HG02938 (cell line): ENCODE results near the gene TDRKH.

Experiments used
- ATAC-seq: cut with Tn5 transposase; IDR thresholded peaks from one replicate; pipeline ENCODE4 v1.9.1; 2021; ENCODE audit warnings: mild to moderate bottlenecking, moderate library complexity; ENCODE audit not compliant: unreplicated experiment

TDRKH gene

GRCh38 chr1:151790071-151790939, at the start of gene TDRKH:
TDRKH (minus strand) TSS chr1:151790500; CDS start chr1:151783022, 7,478 bp downstream.
- ATAC-seq: peak; percentile 95

- ATAC-seq: no peak
These were observed 49.4 kb upstream of the TDRKH start, which contains the start of gene C2CD4D for GRCh38 chr1:151839457-151840403. C2CD4D (minus strand) TSS chr1:151839820; CDS start chr1:151838989, 831 bp downstream.

GRCh38 chr1:151839082-151839412, 48.7 kb upstream of the TDRKH start:
- ATAC-seq: no peak

- ATAC-seq: no peak
These were observed 48.2 kb upstream of the TDRKH start for GRCh38 chr1:151838222-151839081.

- no peak for ATAC-seq
These were observed 47.6 kb upstream of the TDRKH start for GRCh38 chr1:151837884-151838221.

- no peak for ATAC-seq
These were observed 46.9 kb upstream of the TDRKH start for GRCh38 chr1:151837197-151837596.

- ATAC-seq: no peak
These were observed 45.3 kb upstream of the TDRKH start for GRCh38 chr1:151835596-151835995.

- no peak for ATAC-seq
These were observed 43.9 kb upstream of the TDRKH start for GRCh38 chr1:151834239-151834638.

GRCh38 chr1:151833172-151833900, 43.0 kb upstream of the TDRKH start:
- ATAC-seq: no peak

- no peak for ATAC-seq
These were observed 42.1 kb upstream of the TDRKH start for GRCh38 chr1:151832318-151832980.

GRCh38 chr1:151831605-151832004, 41.3 kb upstream of the TDRKH start, which contains the start of gene RORC:
RORC (minus strand) TSS chr1:151831802; CDS start chr1:151831764, 38 bp downstream.
- no peak for ATAC-seq

GRCh38 chr1:151831256-151831591, 40.9 kb upstream of the TDRKH start:
- ATAC-seq: no peak

GRCh38 chr1:151830055-151830454, 39.8 kb upstream of the TDRKH start:
- no peak for ATAC-seq

GRCh38 chr1:151829352-151830046, 39.2 kb upstream of the TDRKH start:
- no peak for ATAC-seq

- no peak for ATAC-seq
These were observed 38.6 kb upstream of the TDRKH start for GRCh38 chr1:151828921-151829320.

- ATAC-seq: no peak
These were observed 37.6 kb upstream of the TDRKH start for GRCh38 chr1:151827853-151828252.

GRCh38 chr1:151825751-151826660, 35.7 kb upstream of the TDRKH start:
- ATAC-seq: no peak

- ATAC-seq: no peak
These were observed 34.9 kb upstream of the TDRKH start for GRCh38 chr1:151825204-151825603.
